Endothelial cell (in vitro differentiated cells): Measurements from ENCODE around the gene ECEL1. TPM values are rescaled to one million over a fixed set of nuclear protein-coding genes. Genes with fewer than 3 reads are reported as not detected.
"Not testable (repeated sequence)": the region's sequence is repeated elsewhere in the genome, so short reads cannot be mapped to it uniquely, and the experiment has no call there.

Experiments
- DNase-seq: peaks from one replicate; pipeline ENCODE4 v3.0.0; 2021; ENCODE audit warnings: low spot score
- H3K27ac Mint-ChIP-seq: one replicate; pipeline ENCODE4 v1.8.0; 2021; ENCODE audit warnings: mixed read lengths, inconsistent platforms; ENCODE audit not compliant: unreplicated experiment
- H3K27me3 Mint-ChIP-seq: one replicate; pipeline ENCODE4 v1.8.0; 2021; ENCODE audit warnings: mild to moderate bottlenecking, moderate library complexity, mixed read lengths, inconsistent platforms; ENCODE audit not compliant: unreplicated experiment
- H3K36me3 Mint-ChIP-seq: one replicate; pipeline ENCODE4 v1.8.0; 2021; ENCODE audit warnings: mild to moderate bottlenecking, low read depth, mixed read lengths, inconsistent platforms; ENCODE audit not compliant: unreplicated experiment
- H3K4me1 Mint-ChIP-seq: one replicate; pipeline ENCODE4 v1.8.0; 2021; ENCODE audit warnings: mild to moderate bottlenecking, mixed read lengths, inconsistent platforms; ENCODE audit not compliant: unreplicated experiment
- H3K4me3 Mint-ChIP-seq: one replicate; pipeline ENCODE4 v1.8.0; 2021; ENCODE audit warnings: mild to moderate bottlenecking, mixed read lengths, inconsistent platforms; ENCODE audit not compliant: unreplicated experiment
- H3K9me3 Mint-ChIP-seq: one replicate; pipeline ENCODE4 v1.8.0; 2021; ENCODE audit warnings: mixed read lengths, inconsistent platforms; ENCODE audit not compliant: unreplicated experiment
- total RNA-seq: library from RNA; stranded (reverse); fragmentation: NEBNext Ultra II Directional; extraction: Animal tissue kit (Norgen Biotek cat#: 25700); gene quantifications from one replicate; pipeline ENCODE4 v1.2.1, GENCODE V29; 2021; ENCODE audit not compliant: unreplicated experiment
- TF ChIP-seq, protein P1 (sequence below): fragments of 200-600 bp; sonication (generic); IDR thresholded peaks from one replicate; pipeline ENCODE4 v1.5.0; 2021; ENCODE audit warnings: antibody characterized with exemption; ENCODE audit not compliant: unreplicated experiment

The ECEL1 gene
- total RNA-seq, 1 donor from 2014 or later: not detected

DNA sequence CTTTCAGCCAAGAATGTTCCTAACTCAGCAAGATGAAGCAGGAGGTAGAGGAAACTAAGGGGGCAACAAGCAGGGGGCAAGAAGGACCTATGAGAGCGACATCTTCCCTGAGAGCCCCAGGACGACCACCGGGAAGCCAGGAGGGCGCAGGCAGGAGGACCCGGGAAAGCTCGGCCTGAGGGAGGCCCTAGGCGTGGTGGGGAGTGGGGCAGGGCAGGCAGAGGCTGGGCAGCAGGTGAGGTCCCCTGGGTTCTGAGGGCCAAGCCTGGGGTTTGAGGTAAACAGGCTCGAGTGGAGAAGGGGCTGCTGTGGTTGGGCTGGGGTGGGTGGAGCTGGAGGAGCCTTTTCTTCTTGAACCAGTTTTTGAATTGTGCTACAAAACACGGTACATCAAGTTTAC is 33.0 kb downstream of the ECEL1 start:
- Mint-ChIP-seq H3K27me3 (peaks cover 2% of the 10 kb centered on the region), H3K4me1 (no peaks in the 10 kb centered on the region), H3K9me3 (no peaks in the 10 kb centered on the region), H3K27ac (no peak overlapping the region), H3K4me3 (peak overlapping the region; percentile 42), H3K36me3 (no peaks in the 10 kb centered on the region)
- no peak for DNase-seq
- TF ChIP-seq, protein P1, sequence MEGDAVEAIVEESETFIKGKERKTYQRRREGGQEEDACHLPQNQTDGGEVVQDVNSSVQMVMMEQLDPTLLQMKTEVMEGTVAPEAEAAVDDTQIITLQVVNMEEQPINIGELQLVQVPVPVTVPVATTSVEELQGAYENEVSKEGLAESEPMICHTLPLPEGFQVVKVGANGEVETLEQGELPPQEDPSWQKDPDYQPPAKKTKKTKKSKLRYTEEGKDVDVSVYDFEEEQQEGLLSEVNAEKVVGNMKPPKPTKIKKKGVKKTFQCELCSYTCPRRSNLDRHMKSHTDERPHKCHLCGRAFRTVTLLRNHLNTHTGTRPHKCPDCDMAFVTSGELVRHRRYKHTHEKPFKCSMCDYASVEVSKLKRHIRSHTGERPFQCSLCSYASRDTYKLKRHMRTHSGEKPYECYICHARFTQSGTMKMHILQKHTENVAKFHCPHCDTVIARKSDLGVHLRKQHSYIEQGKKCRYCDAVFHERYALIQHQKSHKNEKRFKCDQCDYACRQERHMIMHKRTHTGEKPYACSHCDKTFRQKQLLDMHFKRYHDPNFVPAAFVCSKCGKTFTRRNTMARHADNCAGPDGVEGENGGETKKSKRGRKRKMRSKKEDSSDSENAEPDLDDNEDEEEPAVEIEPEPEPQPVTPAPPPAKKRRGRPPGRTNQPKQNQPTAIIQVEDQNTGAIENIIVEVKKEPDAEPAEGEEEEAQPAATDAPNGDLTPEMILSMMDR: no peak

DNA sequence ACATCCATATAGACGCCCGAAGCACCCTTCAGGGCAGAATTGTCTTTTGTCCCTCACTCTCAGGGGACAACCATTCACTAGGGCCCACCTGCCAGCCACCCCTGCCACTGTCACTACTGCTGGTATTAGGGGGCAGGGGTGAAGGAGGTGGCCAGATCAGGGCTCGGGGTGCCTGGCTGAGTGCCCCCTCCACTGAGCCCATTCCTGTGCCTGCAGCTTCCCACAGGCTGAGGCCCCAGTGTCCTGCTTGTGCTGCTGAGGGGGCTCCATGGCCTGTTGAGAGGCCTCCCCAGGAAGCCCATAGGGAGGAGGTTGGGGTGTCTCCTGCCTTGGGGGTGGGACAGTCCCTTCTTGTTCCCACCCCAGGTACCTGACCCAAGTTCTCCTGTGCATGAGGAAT is 36.0 kb downstream of the ECEL1 start:
- DNase-seq, H3K9me3 Mint-ChIP-seq, H3K36me3 Mint-ChIP-seq, H3K4me3 Mint-ChIP-seq, H3K4me1 Mint-ChIP-seq, H3K27me3 Mint-ChIP-seq, H3K27ac Mint-ChIP-seq: not testable (repeated sequence)

DNA sequence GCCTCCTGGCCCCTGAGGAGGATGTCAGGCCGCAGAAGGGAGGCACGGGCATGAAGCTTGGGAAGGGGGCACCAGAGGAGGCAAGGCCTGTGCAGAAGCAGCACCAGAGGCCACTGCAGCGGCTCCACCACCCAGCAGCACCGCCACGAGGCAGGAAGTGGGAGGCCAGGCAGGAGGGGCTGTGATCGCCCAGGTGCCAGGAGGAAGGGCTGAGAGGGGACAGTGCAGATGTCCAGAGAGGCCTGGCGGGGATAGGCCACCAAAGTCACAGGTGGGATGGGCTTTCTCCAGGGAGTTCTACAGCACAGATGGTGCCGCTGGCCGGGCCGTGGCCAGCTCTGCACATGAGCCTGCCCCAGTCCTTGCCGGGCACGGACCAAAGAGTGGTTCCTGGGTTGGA is 37.7 kb downstream of the ECEL1 start:
- peak; percentile 11 for DNase-seq
- TF ChIP-seq, protein P1: no peak
- no peaks in the 10 kb centered on the region for H3K27me3 Mint-ChIP-seq
- no peaks in the 10 kb centered on the region for H3K4me1 Mint-ChIP-seq
- H3K27ac Mint-ChIP-seq: no peak overlapping the region
- H3K9me3 Mint-ChIP-seq: no peaks in the 10 kb centered on the region
- no peak overlapping the region for H3K4me3 Mint-ChIP-seq
- H3K36me3 Mint-ChIP-seq: no peaks in the 10 kb centered on the region

DNA sequence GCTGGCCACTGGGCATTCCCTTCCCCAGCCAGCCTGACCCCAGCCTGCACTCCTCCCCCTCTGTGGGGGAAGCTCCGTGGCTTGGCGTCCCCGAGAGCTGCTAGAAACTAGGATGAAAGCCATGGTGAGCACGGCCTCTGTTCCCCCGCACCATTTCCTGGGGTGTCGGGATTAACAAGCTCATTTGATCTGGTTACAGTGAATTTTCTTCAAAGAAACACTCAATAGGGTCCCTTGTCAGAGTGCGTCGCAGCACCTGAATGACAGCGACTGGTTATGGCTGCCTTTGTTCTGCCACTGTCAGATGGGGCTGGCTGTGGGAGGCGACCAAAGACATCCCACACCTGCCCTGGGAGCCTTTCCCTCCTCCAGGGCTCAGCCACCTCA is 39.3 kb downstream of the ECEL1 start:
- no peak overlapping the region for H3K4me3 Mint-ChIP-seq
- TF ChIP-seq, protein P1: no peak
- H3K9me3 Mint-ChIP-seq: no peaks in the 10 kb centered on the region
- H3K36me3 Mint-ChIP-seq: no peaks in the 10 kb centered on the region
- H3K27ac Mint-ChIP-seq: no peak overlapping the region
- H3K4me1 Mint-ChIP-seq: no peaks in the 10 kb centered on the region
- no peak for DNase-seq
- H3K27me3 Mint-ChIP-seq: no peaks in the 10 kb centered on the region

DNA sequence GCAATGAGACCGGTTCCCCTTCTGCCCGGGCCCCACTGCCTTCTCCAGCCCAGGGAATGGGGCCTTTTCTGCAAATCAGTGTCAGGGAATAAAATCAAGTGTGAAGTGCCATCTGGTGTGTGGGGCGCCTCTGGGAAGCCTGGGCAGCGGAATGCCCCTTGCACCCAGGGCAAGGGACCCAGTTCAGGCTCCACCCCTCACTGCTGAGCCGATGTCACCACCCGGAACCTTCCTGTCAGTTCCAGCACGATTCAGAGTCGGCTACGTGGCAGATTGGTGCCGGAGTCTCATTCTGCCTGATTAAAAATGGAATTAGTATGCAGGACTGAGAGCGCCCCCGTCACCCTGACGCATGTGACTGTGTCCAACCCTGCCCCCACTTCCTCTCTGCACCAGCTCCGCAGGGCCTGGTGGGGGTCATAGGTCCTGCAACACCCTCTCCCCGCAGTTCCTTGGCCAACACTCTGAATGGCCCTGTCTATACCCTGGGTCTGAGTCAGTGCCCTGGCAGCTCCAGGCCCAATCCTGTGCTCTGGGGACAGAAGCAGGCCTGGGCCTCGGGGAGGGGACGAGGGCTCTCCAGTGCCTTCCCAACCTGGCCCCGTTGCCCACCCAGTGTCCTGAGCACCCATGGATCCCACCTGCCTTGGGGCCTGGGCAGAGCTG is 39.9 kb downstream of the ECEL1 start:
- TF ChIP-seq, protein P1: no peak
- no peak overlapping the region for H3K4me3 Mint-ChIP-seq

More for the DNA sequence above, 39.9 kb downstream of the ECEL1 start:
- Mint-ChIP-seq H3K36me3 (no peaks in the 10 kb centered on the region), H3K27ac (no peak overlapping the region), H3K9me3 (no peaks in the 10 kb centered on the region), H3K4me1 (no peaks in the 10 kb centered on the region), H3K27me3 (no peaks in the 10 kb centered on the region)
- no peak for DNase-seq
